ENCODE data around the gene CLUH.

Gene CLUH

GRCh38 chr17:2719861-2720260 is 8.3 kb upstream of the CLUH start:
- Histone ChIP-seq H3K4me3 (ENCODE audit: low read depth in 1 of 5, low read length in 5 of 5) (no peak overlapping the region), H3K9ac (ENCODE audit: low read length in 5 of 5) (no peak overlapping the region), H3K36me3 (ENCODE audit: control insufficient read depth in 5 of 5, insufficient read depth in 5 of 5, low read length in 5 of 5) (no peaks in the 10 kb centered on the region), H3K27ac (ENCODE audit: low read depth, low read length) (no peak overlapping the region), H3K4me1 (ENCODE audit: control insufficient read depth in 5 of 5, insufficient read depth in 5 of 5, low read length in 5 of 5) (peaks cover 0 to 10% (median 4%) of the 10 kb centered on the region in 5 donors), H3K9me3 (ENCODE audit: control insufficient read depth in 5 of 5, low read length in 5 of 5) (no peaks in the 10 kb centered on the region), H3K27me3 (ENCODE audit: control insufficient read depth in 5 of 5, insufficient read depth in 4 of 5, low read length in 5 of 5) (peaks cover 5 to 15% (median 12%) of the 10 kb centered on the region in 5 donors)

GRCh38 chr17:2718150-2718938 is 6.8 kb upstream of the CLUH start:
- peaks cover 5 to 10% (median 9%) of the 10 kb centered on the region in 5 donors for H3K27me3 ChIP-seq (ENCODE audit: control insufficient read depth in 5 of 5, insufficient read depth in 4 of 5, low read length in 5 of 5)
- H3K4me1 ChIP-seq (ENCODE audit: control insufficient read depth in 5 of 5, insufficient read depth in 5 of 5, low read length in 5 of 5): no peaks in the 10 kb centered on the region
- no peak overlapping the region for H3K4me3 ChIP-seq (ENCODE audit: low read depth in 1 of 5, low read length in 5 of 5)
- no peaks in the 10 kb centered on the region for H3K9me3 ChIP-seq (ENCODE audit: control insufficient read depth in 5 of 5, low read length in 5 of 5)
- H3K9ac ChIP-seq (ENCODE audit: low read length in 5 of 5): no peak overlapping the region
- H3K27ac ChIP-seq (ENCODE audit: low read depth, low read length): no peak overlapping the region
- no peaks in the 10 kb centered on the region for H3K36me3 ChIP-seq (ENCODE audit: control insufficient read depth in 5 of 5, insufficient read depth in 5 of 5, low read length in 5 of 5)

GRCh38 chr17:2716649-2717048 is 5.1 kb upstream of the CLUH start:
- Histone ChIP-seq H3K27ac (ENCODE audit: low read depth, low read length) (no peak overlapping the region), H3K4me1 (ENCODE audit: control insufficient read depth in 5 of 5, insufficient read depth in 5 of 5, low read length in 5 of 5) (peaks cover 0 to 12% (median 10%) of the 10 kb centered on the region in 5 donors), H3K27me3 (ENCODE audit: control insufficient read depth in 5 of 5, insufficient read depth in 4 of 5, low read length in 5 of 5) (peaks cover 0 to under 1% (median 0%) of the 10 kb centered on the region in 5 donors), H3K36me3 (ENCODE audit: control insufficient read depth in 5 of 5, insufficient read depth in 5 of 5, low read length in 5 of 5) (no peaks in the 10 kb centered on the region), H3K9ac (ENCODE audit: low read length in 5 of 5) (no peak overlapping the region), H3K4me3 (ENCODE audit: low read depth in 1 of 5, low read length in 5 of 5) (no peak overlapping the region), H3K9me3 (ENCODE audit: control insufficient read depth in 5 of 5, low read length in 5 of 5) (no peaks in the 10 kb centered on the region)

DNA sequence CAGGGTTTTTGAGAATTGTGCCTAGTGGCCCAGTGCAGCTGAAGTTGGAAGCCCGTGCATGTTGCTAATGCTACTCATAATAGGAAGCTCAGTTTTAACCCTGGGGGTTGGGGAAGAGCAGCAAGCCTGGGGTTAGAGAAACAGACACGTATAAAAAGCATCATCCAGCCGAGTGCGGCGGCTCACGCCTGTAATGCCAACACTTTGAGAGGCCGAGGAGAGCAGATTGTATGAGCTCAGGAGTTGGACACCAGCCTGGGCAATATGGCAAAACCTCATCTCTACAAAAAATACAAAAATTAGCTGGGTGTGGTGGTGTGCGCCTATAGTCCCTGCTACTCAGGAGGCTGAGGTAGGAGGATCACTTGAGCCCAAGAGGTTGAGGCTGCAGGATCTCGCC is 2.3 kb upstream of the CLUH start:
- H3K4me3 ChIP-seq (ENCODE audit: low read depth in 1 of 5, low read length in 5 of 5): no peak overlapping the region
- no peak overlapping the region for H3K27ac ChIP-seq (ENCODE audit: low read depth, low read length)
- H3K9me3 ChIP-seq (ENCODE audit: control insufficient read depth in 5 of 5, low read length in 5 of 5): no peaks in the 10 kb centered on the region
- peaks cover 14 to 34% (median 33%) of the 10 kb centered on the region in 5 donors for H3K4me1 ChIP-seq (ENCODE audit: control insufficient read depth in 5 of 5, insufficient read depth in 5 of 5, low read length in 5 of 5)
- no peak overlapping the region for H3K9ac ChIP-seq (ENCODE audit: low read length in 5 of 5)
- no peaks in the 10 kb centered on the region for H3K36me3 ChIP-seq (ENCODE audit: control insufficient read depth in 5 of 5, insufficient read depth in 5 of 5, low read length in 5 of 5)
- H3K27me3 ChIP-seq (ENCODE audit: control insufficient read depth in 5 of 5, insufficient read depth in 4 of 5, low read length in 5 of 5): no peaks in the 10 kb centered on the region

GRCh38 chr17:2712300-2713043 is 908 bp upstream of the CLUH start:
- Histone ChIP-seq H3K27ac (ENCODE audit: low read depth, low read length) (peak overlapping the region; percentile 78), H3K9ac (ENCODE audit: low read length in 5 of 5) (peak overlapping the region; percentile 26 to 89 (median 72)), H3K4me1 (ENCODE audit: control insufficient read depth in 5 of 5, insufficient read depth in 5 of 5, low read length in 5 of 5) (peaks cover 14 to 48% (median 47%) of the 10 kb centered on the region in 5 donors), H3K9me3 (ENCODE audit: control insufficient read depth in 5 of 5, low read length in 5 of 5) (no peaks in the 10 kb centered on the region), H3K36me3 (ENCODE audit: control insufficient read depth in 5 of 5, insufficient read depth in 5 of 5, low read length in 5 of 5) (no peaks in the 10 kb centered on the region), H3K27me3 (ENCODE audit: control insufficient read depth in 5 of 5, insufficient read depth in 4 of 5, low read length in 5 of 5) (no peaks in the 10 kb centered on the region), H3K4me3 (ENCODE audit: low read depth in 1 of 5, low read length in 5 of 5) (peak overlapping the region; percentile 60 to 90 (median 82))

DNA sequence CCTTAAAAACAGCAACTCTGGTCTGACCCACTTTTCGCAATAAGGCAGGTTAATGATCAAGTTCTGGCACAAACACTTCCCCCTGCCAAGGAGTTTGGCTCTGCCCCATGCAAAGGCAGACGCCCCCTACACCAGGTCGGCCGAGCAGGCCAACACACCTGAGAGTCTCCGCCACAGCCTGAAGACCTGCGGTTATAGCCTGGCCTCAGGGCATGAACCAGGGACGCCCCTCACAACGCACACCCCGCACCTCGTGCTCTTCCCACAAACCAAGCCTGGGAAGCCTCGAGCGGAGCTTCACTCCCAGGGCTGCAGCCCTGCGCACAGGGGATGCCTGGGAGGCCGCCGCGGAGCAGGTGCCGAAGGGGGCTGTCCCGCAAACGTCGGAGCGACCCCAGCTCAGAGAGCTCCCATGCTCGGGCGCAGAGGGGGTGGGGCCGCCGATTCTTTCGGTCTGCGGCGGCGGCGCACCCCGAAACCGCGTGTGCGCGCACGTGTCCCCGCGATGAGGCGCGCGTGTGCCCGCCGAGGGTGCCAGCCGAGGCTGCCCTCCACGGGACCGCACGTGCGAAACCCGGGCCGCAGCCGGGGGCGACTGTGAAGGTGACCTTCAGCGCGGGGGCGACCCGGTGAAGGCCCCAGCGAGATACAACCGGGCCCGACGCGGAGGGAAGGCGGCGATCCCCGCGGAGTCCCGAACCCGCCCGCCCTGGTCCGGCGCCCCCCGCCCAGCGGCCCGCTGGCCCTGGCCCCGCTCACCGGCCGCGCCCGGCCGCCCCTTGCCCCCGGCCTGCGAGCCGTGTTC is 559 bp downstream of the CLUH start:
- no peaks in the 10 kb centered on the region for H3K9me3 ChIP-seq (ENCODE audit: control insufficient read depth in 5 of 5, low read length in 5 of 5)
- peak overlapping the region; percentile 66 to 89 (median 76) for H3K4me3 ChIP-seq (ENCODE audit: low read depth in 1 of 5, low read length in 5 of 5)
- H3K4me1 ChIP-seq (ENCODE audit: control insufficient read depth in 5 of 5, insufficient read depth in 5 of 5, low read length in 5 of 5): peaks cover 14 to 61% (median 58%) of the 10 kb centered on the region in 5 donors
- H3K27me3 ChIP-seq (ENCODE audit: control insufficient read depth in 5 of 5, insufficient read depth in 4 of 5, low read length in 5 of 5): no peaks in the 10 kb centered on the region
- peak overlapping the region; percentile 66 to 89 (median 81) for H3K9ac ChIP-seq (ENCODE audit: low read length in 5 of 5)
- peak overlapping the region; percentile 95 for H3K27ac ChIP-seq (ENCODE audit: low read depth, low read length)
- no peaks in the 10 kb centered on the region for H3K36me3 ChIP-seq (ENCODE audit: control insufficient read depth in 5 of 5, insufficient read depth in 5 of 5, low read length in 5 of 5)

DNA sequence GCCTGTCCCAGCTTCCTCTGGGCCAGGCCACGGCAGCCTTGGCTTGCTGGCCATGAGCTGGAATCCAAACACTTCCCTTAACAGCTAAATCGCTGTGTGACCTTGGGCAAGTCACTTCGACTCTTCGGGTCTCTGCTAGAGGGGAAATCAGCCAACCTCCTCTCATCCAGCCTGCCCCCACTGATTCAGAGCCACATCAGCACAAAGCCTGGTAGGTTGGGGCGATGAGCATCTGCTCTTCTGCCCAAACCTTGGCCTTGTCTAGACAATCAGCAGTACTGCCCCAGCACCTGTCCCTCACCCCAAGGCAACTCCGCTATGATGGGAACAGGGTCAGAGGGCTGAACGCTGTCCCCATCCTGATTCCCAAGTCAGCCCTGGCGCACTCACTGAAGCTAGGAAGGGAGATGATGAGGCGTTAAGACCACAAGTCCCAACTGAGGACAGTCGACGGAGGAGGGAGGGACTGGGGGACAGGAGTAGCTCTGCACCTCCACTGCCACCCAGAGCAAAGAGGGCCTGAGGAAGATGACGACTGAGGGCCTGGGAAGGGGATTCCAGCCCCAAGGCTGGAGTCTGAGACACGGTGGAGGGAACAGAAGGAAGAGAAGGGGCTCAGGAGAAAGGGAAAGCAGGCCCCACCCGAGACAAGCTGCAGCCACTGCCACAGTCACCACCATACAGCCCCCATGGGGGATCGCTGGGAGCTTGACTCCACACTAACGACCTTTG is 1.3 kb downstream of the CLUH start:
- Histone ChIP-seq H3K36me3 (ENCODE audit: control insufficient read depth in 5 of 5, insufficient read depth in 5 of 5, low read length in 5 of 5) (no peaks in the 10 kb centered on the region), H3K9me3 (ENCODE audit: control insufficient read depth in 5 of 5, low read length in 5 of 5) (no peaks in the 10 kb centered on the region), H3K4me3 (ENCODE audit: low read depth in 1 of 5, low read length in 5 of 5) (peak overlapping the region; percentile 66 to 89 (median 76)), H3K4me1 (ENCODE audit: control insufficient read depth in 5 of 5, insufficient read depth in 5 of 5, low read length in 5 of 5) (peaks cover 16 to 65% (median 59%) of the 10 kb centered on the region in 5 donors), H3K9ac (ENCODE audit: low read length in 5 of 5) (peak overlapping the region; percentile 66 to 89 (median 81)), H3K27ac (ENCODE audit: low read depth, low read length) (peak overlapping the region; percentile 95), H3K27me3 (ENCODE audit: control insufficient read depth in 5 of 5, insufficient read depth in 4 of 5, low read length in 5 of 5) (no peaks in the 10 kb centered on the region)

DNA sequence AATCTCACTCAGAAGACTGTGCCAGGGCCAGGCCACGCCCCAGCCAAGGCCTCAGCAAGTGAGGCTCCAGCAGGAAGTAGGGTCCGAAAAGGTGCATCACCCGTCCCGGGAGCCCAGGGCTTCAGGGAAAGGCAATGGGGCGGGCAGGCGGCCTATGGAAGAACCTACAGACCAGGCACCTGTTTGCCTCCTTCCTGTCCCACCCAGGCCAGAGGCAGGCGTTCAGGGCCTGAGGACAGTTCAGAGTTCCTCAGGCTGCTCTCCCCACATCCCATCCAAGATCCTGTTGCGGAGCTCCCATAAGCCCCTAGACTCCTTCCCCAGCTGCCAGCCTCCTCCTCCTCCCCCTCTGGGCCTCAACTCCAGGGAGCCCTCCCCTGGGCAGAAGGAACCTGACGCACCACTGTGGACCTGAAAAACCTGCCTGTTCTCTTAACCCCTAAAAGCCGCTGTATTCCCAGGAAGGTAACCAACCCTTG is 2.3 kb downstream of the CLUH start:
- Histone ChIP-seq H3K27me3 (ENCODE audit: control insufficient read depth in 5 of 5, insufficient read depth in 4 of 5, low read length in 5 of 5) (no peaks in the 10 kb centered on the region), H3K36me3 (ENCODE audit: control insufficient read depth in 5 of 5, insufficient read depth in 5 of 5, low read length in 5 of 5) (peaks cover 0 to 8% (median 4%) of the 10 kb centered on the region in 5 donors), H3K4me1 (ENCODE audit: control insufficient read depth in 5 of 5, insufficient read depth in 5 of 5, low read length in 5 of 5) (peaks cover 16 to 74% (median 63%) of the 10 kb centered on the region in 5 donors), H3K4me3 (ENCODE audit: low read depth in 1 of 5, low read length in 5 of 5) (peak overlapping the region; percentile 18 to 76 (median 34)), H3K9me3 (ENCODE audit: control insufficient read depth in 5 of 5, low read length in 5 of 5) (no peaks in the 10 kb centered on the region), H3K9ac (ENCODE audit: low read length in 5 of 5) (peak overlapping the region; percentile 41 to 89 (median 69)), H3K27ac (ENCODE audit: low read depth, low read length) (peak overlapping the region; percentile 95)

- peak overlapping the region in 4 of 5 donors; percentile 17 to 48 (median 32) for H3K4me3 ChIP-seq (ENCODE audit: low read depth in 1 of 5, low read length in 5 of 5)
- H3K9ac ChIP-seq (ENCODE audit: low read length in 5 of 5): peak overlapping the region in 4 of 5 donors; percentile 41 to 89 (median 74)
- no peaks in the 10 kb centered on the region for H3K9me3 ChIP-seq (ENCODE audit: control insufficient read depth in 5 of 5, low read length in 5 of 5)
- no peaks in the 10 kb centered on the region for H3K27me3 ChIP-seq (ENCODE audit: control insufficient read depth in 5 of 5, insufficient read depth in 4 of 5, low read length in 5 of 5)
- H3K36me3 ChIP-seq (ENCODE audit: control insufficient read depth in 5 of 5, insufficient read depth in 5 of 5, low read length in 5 of 5): peaks cover 0 to 13% (median 10%) of the 10 kb centered on the region in 5 donors
- peak overlapping the region; percentile 95 for H3K27ac ChIP-seq (ENCODE audit: low read depth, low read length)
- H3K4me1 ChIP-seq (ENCODE audit: control insufficient read depth in 5 of 5, insufficient read depth in 5 of 5, low read length in 5 of 5): peaks cover 16 to 75% (median 63%) of the 10 kb centered on the region in 5 donors
These were observed 2.9 kb downstream of the CLUH start for GRCh38 chr17:2708585-2709182.
